Activated T-helper 1 cell treated with Interleukin-2 at 50 U/mL for 16 hours (primary cell): Measurements from ENCODE around the gene SRP72.

Experiments
- DNase-seq: peaks from one replicate; pipeline ENCODE4 v3.0.0-alpha.2; 2020; ENCODE audit warnings: low read depth

The SRP72 gene

GRCh38 chr4:56550642-56551041, 83.2 kb downstream of the SRP72 start:
- no peak for DNase-seq

- no peak for DNase-seq
Observed at GRCh38 chr4:56551516-56551915, 84.1 kb downstream of the SRP72 start.

- no peak for DNase-seq
Observed at GRCh38 chr4:56552273-56552672, 84.9 kb downstream of the SRP72 start.
